HG03025 (cell line): Measurements from ENCODE around the gene CIB4.
"Not testable (repeated sequence)": the region's sequence is repeated elsewhere in the genome, so short reads cannot be mapped to it uniquely, and the experiment has no call there.

Experiments
- ATAC-seq: cut with Tn5 transposase; IDR thresholded peaks from one replicate; pipeline ENCODE4 v1.9.1; 2021; ENCODE audit warnings: mild to moderate bottlenecking, moderate library complexity; ENCODE audit not compliant: unreplicated experiment, low FRiP score

CIB4 gene

DNA sequence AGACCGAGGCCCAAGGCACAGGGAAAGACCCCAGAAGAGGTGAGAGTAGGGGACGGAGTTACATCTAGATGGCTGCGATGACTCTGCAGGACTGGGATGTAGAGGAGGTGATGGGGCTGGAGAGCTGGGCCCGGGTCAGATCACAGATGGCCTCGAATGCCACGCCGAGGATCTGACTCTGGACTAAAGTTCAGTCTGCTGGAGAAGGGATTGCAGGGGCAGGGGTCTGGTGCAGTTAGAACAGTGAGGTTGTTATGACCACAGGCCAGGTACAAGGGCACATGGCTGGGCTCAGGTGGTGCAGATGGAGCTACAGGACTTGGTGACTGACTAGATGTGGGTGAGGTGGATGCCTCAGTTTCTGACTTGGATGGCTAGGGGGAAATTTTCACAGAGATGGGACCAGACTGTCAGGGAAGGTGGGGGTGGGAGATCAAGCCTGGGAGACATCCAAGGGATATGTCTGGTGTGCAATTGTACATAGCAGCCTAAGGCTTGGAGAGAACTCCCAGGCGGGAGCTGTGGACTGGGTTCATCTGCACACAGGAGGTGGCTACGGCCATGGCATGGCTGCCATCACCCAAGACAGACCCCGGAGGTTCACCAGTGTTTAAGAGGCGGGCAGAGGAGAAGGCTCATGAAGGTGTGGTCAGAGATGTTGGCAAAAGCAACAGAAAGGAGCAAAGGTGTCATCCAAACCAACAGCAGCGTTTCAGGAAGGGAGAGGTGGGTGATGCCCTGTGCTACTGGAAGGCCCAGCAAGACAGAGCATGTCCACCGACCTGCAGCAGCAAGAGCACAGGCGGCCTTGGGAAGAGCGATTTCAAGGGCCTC lies 66.9 kb downstream of the CIB4 start:
- no peak for ATAC-seq

DNA sequence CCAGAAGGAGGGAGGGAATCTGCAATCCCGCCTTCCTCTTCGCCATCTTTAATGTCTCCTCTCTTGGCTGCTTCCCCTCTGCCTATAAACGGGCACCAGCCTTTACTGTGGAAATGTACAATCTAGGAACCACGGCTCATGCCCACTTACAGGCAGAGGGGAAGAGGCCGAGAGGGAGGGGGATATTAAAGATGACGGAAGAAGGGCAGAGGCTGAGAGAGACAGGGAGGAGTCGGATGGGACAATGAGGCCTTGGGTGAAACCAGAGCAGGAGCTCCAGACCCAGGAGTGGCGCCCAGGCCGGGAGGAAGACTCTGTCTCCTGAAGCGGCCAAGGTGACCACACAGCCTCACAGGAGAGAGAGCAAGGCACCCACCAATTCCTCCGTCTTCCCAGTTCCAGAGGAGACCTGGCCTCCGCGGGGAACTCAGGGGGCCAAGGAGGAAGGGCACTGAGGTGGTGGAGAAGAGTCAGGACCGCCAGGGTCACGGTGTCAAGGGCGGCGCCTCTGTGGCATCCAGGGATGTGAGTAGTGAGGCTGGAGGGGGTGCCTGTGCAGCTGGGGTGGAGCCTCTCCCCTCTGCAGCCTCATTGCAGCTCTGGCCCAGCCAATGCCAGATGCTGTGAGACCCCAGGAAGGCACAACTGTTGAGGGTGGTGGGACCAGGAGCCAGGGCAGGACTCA lies 67.8 kb downstream of the CIB4 start:
- no peak for ATAC-seq

DNA sequence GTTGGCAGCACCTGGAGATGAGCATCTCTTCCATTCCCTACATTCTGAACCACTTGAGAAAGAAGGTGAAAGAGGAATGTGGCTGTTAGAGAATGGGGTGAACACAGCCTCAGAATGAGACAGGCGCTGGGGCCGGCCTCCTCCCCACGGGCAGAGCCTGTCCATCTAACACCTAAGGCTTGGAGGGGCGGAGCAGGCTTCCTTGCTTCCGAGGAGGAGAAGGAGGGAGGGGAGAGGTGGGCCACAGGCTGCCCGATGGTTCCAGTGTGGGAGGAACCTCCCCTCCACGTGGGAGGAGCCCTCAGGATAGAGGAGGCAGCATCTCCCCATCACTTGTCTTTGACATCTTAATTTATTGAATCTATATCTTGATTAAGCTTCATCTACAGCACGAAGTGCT lies 68.6 kb downstream of the CIB4 start:
- no peak for ATAC-seq

DNA sequence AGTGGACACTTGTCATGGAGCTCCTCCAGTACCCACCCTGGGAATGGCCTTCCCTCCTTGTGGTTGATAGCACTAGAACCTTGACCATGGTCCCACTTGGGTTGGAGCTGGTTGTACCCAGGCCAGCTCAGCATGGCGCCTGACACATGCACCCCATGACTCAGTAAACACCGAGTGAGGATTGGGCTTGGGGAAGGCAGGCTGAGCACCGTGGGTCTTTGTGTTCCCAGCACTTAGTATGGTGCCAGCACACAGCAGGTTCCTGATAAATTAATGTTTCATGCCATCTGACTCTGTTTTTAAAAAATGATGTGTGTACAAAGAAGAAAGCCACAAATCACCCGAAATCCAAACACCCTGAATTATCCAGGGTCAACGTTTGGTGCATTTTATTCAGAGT lies 69.8 kb downstream of the CIB4 start:
- ATAC-seq = no peak

DNA sequence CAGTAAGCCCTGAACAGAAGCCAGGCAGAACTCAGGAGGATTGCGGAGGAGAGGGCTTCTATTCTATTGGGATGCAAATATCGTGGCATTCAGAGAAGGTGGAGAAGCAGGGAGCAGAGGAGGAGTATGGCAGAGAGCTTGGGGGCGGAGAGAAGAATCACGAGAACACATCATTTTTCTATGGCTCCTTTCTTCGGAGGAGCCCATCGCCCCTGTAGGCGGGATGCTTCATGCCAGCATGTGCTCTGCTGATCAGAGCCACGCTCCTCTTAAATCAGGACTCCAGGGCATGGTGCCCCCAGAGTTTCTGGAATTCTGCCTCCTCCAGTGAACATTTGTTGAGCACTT lies 71.1 kb downstream of the CIB4 start:
- ATAC-seq = no peak

DNA sequence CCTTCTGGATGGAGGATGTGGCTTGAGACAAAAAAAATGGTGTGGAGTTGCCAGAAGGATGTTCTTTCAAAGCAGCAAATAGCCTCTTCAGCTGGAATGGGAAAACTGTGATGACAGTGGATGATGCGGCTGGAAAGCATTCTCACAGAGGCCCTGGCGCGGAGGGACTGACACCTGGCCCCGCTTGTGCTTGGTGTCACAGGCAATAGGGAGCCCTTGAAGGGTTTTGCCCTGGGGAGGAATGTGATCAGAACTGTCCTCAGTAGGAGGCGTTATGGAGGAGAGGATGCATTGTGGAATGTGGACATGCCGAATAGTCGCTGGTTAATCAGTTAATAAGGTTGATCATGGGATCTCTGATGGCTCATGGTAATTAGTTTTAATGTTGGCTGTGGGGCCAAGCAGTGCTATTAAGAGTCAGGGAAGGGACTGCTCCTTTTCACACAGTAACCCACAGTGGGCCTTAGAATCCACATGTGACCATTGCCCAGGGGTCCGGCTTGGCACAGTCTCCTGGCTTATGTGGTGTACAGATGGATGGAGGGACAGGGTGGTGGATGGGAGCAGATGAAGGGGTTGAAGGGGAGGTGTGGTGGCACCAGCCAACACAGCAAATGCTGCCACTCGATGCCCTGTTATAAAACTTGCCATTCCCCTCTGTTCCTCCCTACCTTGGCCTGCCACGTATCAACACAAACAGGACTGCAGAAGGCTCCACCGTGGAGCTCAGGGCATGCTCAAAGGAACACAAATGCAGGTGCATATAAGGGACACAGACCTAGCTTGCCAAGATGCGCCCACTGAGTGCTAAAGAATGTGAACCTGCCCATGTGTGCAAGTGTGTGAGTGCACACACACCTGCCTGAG lies 71.7 kb downstream of the CIB4 start:
- ATAC-seq = no peak

DNA sequence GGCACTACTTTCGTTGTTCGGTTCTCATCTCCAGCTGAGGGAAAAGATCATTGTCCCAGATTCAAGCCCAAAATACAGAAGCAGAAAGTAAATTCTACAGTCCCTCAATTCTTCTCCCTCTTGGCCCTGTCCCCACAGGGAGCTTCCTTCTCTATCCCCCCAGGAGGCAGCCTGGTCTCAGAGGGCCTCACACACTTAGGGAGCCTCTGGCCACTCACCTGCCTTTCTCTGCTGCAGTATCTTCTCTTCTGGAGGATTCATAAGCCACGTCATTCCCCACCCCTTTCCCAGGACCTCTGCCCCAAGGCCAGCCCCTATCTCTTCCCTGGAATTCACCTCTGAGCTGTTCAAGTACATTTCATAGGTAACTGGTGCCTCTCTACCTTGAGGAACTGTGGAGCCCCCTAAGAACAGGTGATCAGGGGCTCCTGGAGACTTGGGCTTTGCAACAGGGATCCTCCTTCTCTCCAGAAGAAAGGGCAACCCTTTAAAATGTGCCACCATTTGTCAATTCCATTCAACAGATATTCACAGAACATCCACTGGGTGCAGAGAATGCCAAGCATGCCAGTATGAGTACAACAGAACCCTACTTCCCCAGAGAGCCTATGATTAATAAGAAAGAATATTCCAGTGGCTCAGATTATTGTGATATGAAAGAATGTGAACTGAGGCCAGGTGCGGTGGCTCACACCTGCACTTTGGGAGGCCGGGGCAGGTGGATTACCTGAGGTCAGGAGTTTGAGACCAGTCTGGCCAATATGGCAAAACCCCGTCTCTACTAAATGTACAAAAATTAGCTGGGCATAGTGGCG lies 72.9 kb downstream of the CIB4 start:
- no peak for ATAC-seq

DNA sequence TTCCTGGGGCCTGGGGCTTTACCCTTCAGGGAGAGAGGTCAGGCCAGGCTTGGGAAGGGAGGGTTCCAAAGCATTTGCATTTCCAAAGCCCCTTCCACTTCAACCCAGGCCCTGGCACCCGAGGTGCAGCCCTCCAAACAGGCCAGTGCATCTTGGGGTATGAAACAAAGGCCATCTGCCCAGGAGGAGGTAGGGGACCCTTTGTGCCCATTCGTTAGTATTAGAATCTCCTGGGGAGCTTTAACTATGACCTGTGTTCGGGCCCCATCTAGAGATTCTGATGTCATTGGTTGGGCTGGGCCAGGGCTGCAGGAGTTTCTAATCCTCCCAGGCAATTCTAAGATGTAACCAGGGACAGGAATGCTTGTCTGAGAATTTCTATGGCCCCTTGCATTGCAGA lies 73.6 kb downstream of the CIB4 start:
- no peak for ATAC-seq

DNA sequence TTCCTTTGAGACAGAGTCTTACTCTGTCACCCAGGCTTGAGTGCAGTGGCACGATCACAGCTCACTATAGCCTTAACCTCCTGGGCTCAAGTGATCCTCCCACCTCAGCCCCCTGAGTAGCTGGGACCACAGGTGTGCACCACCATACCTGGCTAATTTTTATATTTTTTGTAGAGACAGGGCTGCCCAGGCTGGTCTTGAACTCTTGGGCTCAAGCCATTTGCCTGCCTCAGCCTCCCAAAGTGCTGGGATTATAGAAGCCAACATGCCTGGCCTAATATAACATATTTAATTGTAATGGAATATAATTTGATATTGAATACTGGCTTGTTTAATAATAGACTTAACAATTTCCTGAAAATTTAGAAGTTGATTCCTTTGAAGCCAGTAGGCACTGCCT lies 74.4 kb downstream of the CIB4 start:
- not testable (repeated sequence) for ATAC-seq

DNA sequence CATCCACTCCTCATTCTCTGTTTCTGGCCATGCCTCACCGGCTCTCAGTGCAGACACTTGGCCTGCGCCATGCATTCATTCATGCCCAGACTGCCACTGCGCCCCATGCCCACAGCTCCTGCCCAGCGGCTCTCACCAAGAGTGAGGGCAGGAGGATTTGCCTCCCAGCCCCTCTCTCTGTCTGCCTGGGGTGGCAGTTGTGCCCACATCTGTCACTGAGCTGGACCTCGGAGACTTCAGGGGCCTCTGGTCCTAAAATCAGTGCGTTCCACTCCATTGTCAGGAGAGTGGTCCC lies 75.1 kb downstream of the CIB4 start:
- no peak for ATAC-seq

DNA sequence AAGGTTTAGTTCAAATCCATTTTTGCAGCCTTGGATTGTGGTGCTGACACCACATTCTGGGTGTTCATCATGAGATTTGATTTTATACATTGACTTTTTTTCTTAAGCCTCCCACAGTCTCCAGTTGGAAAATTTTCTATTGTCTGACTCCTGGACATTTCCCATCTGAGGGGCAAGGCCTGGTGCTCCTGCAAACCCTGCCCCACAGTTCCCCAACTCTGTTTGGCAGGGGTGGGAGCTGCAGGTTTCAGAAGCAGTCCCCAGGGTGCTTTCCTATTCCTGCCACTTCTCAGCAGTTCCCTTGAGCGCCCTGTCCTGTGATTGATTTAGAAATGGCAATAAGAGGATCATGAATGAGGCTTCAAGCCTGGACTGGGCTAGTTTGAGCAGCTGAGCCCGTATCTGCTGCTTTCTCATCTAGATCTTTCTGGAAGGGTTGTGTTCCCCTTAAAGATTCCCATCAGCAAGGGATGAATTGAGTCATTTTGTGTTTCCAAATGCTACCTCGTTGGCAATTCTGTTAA lies 77.0 kb downstream of the CIB4 start:
- ATAC-seq = no peak

DNA sequence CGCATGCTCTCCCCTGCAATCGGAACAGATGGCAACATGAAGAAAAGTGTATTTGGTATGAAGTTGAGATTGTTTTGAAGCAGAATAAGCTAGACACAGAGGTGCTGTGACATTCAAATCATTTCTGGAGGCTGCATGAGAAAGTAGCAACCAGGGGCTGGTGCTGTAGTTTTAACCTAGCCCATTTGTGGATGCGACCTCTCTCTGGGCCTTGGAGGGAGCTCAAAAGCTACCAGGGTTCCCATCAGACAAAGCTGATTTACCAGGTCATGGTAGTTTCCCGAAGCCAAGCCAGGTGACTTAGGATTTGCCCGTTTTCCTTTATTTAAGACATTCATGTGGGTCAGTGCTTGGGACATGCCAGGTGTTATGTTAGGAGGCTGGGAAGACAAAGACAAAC lies 77.5 kb downstream of the CIB4 start:
- ATAC-seq = no peak

DNA sequence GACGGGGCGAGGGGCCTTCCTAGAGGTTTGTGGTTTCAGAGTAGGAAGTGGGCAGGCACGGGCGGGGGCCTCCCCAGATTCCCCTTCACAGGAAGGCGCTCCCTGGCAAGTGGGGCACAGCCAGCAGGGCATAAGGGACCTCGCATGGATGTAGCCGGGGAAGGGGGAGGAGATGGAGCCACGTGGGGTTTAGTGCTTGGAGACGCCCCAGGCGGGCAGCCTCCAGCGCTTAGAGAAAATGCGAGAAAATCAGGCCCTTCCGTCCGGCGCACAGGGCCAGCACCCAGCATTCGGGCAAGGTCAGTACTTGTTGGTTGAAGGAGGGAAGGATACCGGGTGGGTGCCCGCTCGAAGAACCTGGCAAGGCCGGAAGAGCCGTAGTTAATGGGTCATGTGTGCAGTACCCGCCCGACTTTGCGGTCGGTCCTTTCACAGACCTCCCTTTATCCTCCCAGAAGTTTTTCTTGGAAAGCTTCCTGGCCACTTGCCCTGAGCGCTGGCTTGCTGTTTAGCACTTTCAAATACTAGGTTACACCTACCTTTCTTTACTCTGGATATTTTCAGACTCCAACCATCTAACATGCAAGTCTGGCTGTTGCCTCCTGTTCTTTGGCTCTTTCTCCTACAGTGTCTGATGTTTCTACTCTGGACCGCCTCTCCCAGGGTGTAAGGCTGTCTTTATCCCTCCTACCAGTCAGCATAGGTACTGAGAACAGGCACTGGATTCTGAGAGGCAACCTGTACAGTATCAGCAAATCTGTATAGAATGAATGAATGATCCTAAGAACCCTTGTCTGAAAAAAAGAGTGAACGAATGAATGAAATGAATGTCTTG lies 78.1 kb downstream of the CIB4 start:
- ATAC-seq = no peak

DNA sequence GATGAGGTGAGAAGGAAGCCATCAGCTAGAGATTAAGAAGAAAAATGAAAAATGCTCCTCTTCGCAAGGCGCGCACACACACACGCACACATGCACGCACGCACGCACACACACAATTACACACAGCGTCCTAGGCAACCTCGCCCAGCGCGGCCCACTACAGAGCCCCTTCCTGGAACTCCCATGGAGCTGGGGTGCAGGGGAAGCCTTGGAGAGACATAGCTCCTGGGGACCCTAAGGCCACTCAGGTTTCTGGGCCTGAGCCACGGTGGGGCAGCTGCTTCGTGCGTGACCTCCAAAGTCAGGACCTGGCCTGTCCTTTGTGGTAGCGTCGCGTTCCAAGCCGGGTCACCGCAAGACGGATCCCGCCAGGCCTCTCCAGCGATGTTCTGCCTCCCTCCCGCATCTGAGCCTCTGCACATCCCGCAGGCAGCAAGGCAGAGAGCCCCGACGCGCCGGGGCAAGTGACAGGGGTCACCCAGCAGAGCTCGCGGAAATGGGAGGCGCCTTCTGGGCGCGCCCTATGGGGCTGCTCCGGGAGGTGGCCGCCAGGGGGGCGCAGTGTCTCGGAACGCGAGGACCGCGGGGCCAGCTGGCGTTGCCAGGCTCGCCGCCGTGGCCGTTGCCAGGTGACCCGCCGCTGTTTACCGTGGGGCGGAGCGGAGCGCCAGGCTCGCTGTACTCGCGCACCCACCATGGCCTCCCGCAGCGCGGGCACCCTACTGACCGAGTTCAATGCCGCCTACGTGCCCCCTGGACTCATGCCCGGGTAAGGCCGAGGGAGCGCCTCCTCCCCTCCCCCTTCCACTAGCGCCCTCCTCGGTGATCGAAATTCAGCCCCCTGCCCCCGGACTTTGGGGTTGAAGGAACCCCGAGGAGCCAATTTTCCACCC lies 79.0 kb downstream of the CIB4 start:
- no peak for ATAC-seq

DNA sequence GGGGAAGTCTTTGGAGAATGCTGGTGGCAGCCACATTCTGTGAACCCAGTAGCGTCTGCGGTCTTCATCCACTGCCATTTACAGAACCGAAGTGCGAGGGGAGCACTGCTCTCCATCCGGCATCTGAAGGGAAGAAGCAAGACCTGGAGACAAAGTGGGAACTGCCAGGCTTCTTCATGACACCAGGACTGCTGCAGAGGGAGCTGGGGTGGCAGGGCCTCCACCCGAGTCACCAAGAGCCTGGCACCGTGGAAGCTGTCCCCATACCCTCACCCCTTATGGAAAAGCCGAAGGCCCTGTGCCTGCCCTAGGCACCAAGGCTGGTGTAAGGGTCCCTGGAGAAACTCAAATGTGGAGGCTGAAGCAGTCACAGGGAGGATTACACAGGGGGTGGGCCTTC lies 79.8 kb downstream of the CIB4 start:
- no peak for ATAC-seq

DNA sequence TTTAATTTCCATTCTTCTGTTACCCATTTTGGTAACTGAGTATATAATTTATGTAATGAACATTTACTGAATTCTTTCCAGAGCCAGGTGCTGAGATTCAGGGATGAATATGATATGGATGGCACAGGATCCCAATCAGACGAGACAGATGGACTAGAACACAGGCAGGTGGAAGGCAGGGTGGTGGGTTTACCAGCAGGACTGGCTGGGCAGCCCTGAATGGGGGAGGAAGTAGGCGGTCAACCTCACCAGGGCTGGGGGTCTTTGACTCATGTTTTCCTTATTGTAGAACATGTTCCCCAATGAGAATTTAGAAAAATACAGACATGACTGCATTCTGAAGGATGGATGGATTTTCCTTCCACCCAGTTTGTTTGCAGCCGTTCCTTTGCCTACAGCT lies 80.3 kb downstream of the CIB4 start:
- ATAC-seq = no peak

DNA sequence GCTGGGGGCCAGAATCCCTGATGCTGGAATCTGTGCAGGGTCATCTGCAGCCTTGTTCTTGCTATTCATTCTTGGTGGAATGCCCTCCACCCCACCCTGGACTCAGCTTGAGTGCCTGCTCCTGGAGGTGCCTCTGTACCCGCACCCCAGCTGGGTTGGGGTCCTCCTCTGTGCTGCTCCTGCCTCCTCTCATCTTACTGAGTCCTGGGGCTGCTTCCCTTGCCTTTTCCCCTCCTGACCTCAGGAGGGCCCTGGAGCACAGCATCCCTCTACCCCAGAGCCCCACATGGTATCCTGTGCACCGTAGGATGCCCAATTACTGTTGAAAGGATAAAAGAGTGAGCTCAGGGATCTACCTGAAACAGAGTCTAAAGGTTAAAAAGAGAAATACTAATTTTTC lies 81.6 kb downstream of the CIB4 start:
- no peak for ATAC-seq

DNA sequence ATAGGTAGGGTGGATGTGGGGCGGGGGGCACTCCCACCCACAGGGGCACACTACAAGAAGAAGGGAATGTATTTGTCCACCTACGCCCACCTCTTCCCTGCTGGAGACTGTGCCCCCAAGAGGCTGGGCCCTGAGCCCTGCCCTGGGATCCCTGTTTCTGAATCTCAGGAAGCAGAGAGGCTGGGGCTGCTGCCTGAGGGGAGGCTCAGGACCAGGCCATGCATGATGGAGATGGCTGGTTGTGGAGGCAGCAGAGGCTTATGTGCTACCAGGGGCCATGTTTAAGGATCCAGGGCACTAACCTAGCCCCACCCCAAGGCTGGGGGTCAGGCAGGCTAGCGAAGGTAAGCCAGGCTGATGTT lies 82.1 kb downstream of the CIB4 start:
- ATAC-seq = no peak
